ENCODE data around the gene SDC3. TPM values are rescaled to one million over a fixed set of nuclear protein-coding genes. Genes with fewer than 3 reads are reported as not detected.

SDC3 gene
- total and polyA plus RNA-seq, 2 of the 8 experiments (the other 6 are each of a cell fraction or from before 2014, with no cell fraction given): 7.0 to 27.0 TPM

GRCh38 chr1:30848130-30848529, 60.4 kb downstream of the SDC3 start:
- ChIA-PET CTCF (ENCODE audit: partially characterized antibody) (interaction anchor here (0.9 to 6.2 kb wide), 12 partner anchors 9 to 129 kb away, joined by 3 to 56 read pairs (median 5); no protein-coding TSS in a partner anchor), POLR2A (ENCODE audit: partially characterized antibody) (interaction anchor here (0.7 to 3.2 kb wide), 3 partner anchors 14 to 47 kb away, joined by 3 to 9 read pairs (median 3); no protein-coding TSS in a partner anchor)
- no peak overlapping the region for H4K91ac ChIP-seq (replicated peaks; ENCODE audit: insufficient read length, low read length)
- H4K8ac ChIP-seq (ENCODE audit: extremely low read depth, insufficient read depth, low read length): no peak overlapping the region
- no peak overlapping the region for H3K4me2 ChIP-seq (ENCODE audit: insufficient read depth in 1 of 2, low read depth in 2 of 2, low read length in 2 of 2)
- H3K27me3 ChIP-seq (replicated peaks in 1 of 4; ENCODE audit: control insufficient read depth in 3 of 4, extremely low read depth in 1 of 4, insufficient read depth in 3 of 4, low read length in 3 of 4): no peaks in the 10 kb centered on the region
- no peak overlapping the region for H2BK5ac ChIP-seq (ENCODE audit: low read depth, low read length)
- H3K79me2 ChIP-seq (ENCODE audit: control insufficient read depth in 1 of 2, insufficient read depth in 2 of 2, low read length in 2 of 2): no peaks in the 10 kb centered on the region
- peak overlapping the region; percentile 64 for H2BK20ac ChIP-seq (ENCODE audit: low read length)
- peak overlapping the region; percentile 42; the same call in 1 of the 2 replicates for H2BK12ac ChIP-seq (ENCODE audit: low read depth, low read length)
- no peaks in the 10 kb centered on the region for H4K20me1 ChIP-seq (replicated peaks in 1 of 2; ENCODE audit: control insufficient read depth in 1 of 2, insufficient read depth in 2 of 2, low read length in 2 of 2)
- no peaks in the 10 kb centered on the region for H3K9me3 ChIP-seq (ENCODE audit: insufficient read depth in 2 of 2, low read depth in 1 of 2, low read length in 1 of 2)
- no peak overlapping the region for H2AFZ ChIP-seq (ENCODE audit: low read length)
- peak overlapping the region; percentile 22 for H2BK120ac ChIP-seq (replicated peaks; ENCODE audit: low read depth, low read length)
- no peak overlapping the region for H3K27ac ChIP-seq (ENCODE audit: low read depth, low read length)
- peaks cover 0 to 21% (median 15%) of the 10 kb centered on the region in 4 experiments; a peak in 6 of 7 replicates for H3K4me1 ChIP-seq (replicated peaks in 1 of 4; ENCODE audit: control insufficient read depth in 3 of 4, insufficient read depth in 4 of 4, low read length in 3 of 4)
- FAIRE-seq: no peak
- no peak overlapping the region for H4K5ac ChIP-seq (ENCODE audit: insufficient read length, low read depth, low read length)
- no peak overlapping the region for H3K14ac ChIP-seq (ENCODE audit: insufficient read length)
- H3K23ac ChIP-seq (ENCODE audit: insufficient read length): no peak overlapping the region
- H2BK15ac ChIP-seq (ENCODE audit: low read length): peak overlapping the region; percentile 8; the same call in 1 of the 2 replicates
- no peak overlapping the region for H3K9ac ChIP-seq (replicated peaks in 1 of 4; ENCODE audit: extremely low read depth in 1 of 4, low read depth in 3 of 4, low read length in 3 of 4)
- H3K4me3 ChIP-seq (ENCODE audit: extremely low read depth in 1 of 4, insufficient read depth in 2 of 4, low read depth in 3 of 4, low read length in 4 of 4): no peak overlapping the region
- 92% methylated on average over 5 of the region's 5 CpGs; no CpG with 5 or more reads in 1 of the 2 experiments for WGBS, 2 experiments (ENCODE audit: extremely low coverage in 1 of 2, insufficient coverage in 1 of 2, insufficient read length in 1 of 2, insufficient replicate concordance in 2 of 2, low coverage in 1 of 2, low lambda C conversion rate in 2 of 2, missing lambda C conversion rate in 1 of 2)
- H3K56ac ChIP-seq (replicated peaks; ENCODE audit: insufficient read length, low read depth, low read length): no peak overlapping the region
- H3K79me1 ChIP-seq (ENCODE audit: low read depth, low read length): no peaks in the 10 kb centered on the region
- DNase-seq (ENCODE audit: low read depth in 1 of 2, low spot score in 2 of 2): no peak
- no peaks in the 10 kb centered on the region; the same call in 1 of the 2 replicates for H3K23me2 ChIP-seq (ENCODE audit: low read depth, low read length)
- H3K36me3 ChIP-seq (ENCODE audit: control insufficient read depth in 2 of 4, insufficient read depth in 4 of 4, low read length in 3 of 4): no peaks in the 10 kb centered on the region
- no peak overlapping the region for H2AK5ac ChIP-seq (ENCODE audit: low read depth, low read length)
- H3K18ac ChIP-seq (ENCODE audit: extremely low read depth, low read length): peak overlapping the region; percentile 48; the same call in 1 of the 2 replicates
- H3K4ac ChIP-seq (replicated peaks; ENCODE audit: insufficient read length, low read depth, low read length): no peak overlapping the region
- TF ChIP-seq CBX5 (IDR thresholded peaks at IDR 0.05; ENCODE audit: low read depth, low read length) (no peak), RNF2 (IDR thresholded peaks at IDR 0.05; ENCODE audit: borderline replicate concordance, low read depth, low read length, missing control alignments, poor library complexity, severe bottlenecking) (no peak), GTF2F1 (IDR thresholded peaks at IDR 0.05; ENCODE audit: borderline replicate concordance, low read depth, low read length) (no peak), RAD21 (IDR thresholded peaks at IDR 0.05 in 1 of 2, conservative IDR thresholded peaks at IDR 0.05 in 1 of 2; ENCODE audit: low read depth in 2 of 2, low read length in 2 of 2) (no peak), SRF (IDR thresholded peaks at IDR 0.05; ENCODE audit: low read depth, low read length) (no peak), ZNF274 (IDR thresholded peaks at IDR 0.05; ENCODE audit: borderline replicate concordance, extremely low read depth, low read length) (no peak), SP4 (IDR thresholded peaks at IDR 0.05; ENCODE audit: low read length) (no peak), SP2 (IDR thresholded peaks at IDR 0.05; ENCODE audit: low read length) (no peak)
